UCSD-AML1 (cell line): ENCODE data around the gene ARID5B.
A peak's percentile ranks its signal among the peaks of the same experiment; 100 is the strongest.
"Not testable (repeated sequence)": the region's sequence is repeated elsewhere in the genome, so short reads cannot be mapped to it uniquely, and the experiment has no call there.

Experiments
- DNase-seq: peaks from one replicate; lab custom pipeline; 2025; ENCODE audit not compliant: unreplicated experiment; lab: John Stamatoyannopoulos, UW

ARID5B gene, protein sequence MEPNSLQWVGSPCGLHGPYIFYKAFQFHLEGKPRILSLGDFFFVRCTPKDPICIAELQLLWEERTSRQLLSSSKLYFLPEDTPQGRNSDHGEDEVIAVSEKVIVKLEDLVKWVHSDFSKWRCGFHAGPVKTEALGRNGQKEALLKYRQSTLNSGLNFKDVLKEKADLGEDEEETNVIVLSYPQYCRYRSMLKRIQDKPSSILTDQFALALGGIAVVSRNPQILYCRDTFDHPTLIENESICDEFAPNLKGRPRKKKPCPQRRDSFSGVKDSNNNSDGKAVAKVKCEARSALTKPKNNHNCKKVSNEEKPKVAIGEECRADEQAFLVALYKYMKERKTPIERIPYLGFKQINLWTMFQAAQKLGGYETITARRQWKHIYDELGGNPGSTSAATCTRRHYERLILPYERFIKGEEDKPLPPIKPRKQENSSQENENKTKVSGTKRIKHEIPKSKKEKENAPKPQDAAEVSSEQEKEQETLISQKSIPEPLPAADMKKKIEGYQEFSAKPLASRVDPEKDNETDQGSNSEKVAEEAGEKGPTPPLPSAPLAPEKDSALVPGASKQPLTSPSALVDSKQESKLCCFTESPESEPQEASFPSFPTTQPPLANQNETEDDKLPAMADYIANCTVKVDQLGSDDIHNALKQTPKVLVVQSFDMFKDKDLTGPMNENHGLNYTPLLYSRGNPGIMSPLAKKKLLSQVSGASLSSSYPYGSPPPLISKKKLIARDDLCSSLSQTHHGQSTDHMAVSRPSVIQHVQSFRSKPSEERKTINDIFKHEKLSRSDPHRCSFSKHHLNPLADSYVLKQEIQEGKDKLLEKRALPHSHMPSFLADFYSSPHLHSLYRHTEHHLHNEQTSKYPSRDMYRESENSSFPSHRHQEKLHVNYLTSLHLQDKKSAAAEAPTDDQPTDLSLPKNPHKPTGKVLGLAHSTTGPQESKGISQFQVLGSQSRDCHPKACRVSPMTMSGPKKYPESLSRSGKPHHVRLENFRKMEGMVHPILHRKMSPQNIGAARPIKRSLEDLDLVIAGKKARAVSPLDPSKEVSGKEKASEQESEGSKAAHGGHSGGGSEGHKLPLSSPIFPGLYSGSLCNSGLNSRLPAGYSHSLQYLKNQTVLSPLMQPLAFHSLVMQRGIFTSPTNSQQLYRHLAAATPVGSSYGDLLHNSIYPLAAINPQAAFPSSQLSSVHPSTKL

DNA sequence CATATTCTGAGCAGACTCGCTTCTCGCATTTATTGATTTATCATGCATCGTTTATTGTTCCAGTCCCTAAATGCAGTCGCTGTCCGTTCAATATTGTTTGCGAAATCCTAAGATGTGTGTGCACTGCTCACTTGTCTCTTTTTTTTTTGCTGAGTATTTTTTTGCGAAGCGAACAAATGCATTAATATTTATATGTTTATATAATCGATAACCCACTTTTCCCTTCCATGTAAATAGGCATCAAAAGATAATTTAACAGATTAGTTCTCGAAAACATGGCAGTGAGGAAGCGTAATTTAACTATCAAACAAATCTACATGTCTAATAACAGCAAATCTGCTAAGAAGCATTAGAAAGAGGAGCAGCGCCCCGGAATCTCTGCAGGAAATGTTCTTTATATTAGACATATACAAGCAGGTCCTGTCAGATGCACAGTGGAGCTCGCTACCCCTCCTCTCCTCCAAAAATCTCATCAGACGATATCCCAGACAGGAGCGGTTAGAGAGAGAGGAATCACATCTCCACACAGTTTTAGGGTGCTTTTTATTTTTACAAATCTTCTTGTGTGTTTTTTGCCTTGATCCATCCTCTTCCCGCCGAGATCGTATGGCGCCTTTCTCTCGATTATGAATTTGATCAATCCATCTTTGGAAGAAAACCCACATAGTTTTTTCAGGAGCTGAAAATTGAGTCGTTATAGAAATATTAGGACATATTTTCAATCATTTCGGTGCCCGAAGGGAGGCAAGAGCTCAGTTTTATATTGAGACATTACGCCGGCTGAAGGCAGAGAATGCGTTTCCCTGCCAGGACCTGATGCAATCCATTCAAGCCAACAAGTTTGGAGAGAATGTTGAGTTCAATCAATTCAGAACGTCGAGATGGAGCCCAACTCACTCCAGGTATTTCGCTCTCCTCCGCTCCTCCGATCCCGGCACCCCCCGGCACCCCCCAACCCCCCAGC, at the start of gene ARID5B:
TSS of gene ARID5B (plus strand) at position 871 of the 964 bp plus-strand sequence. CDS start at position 882, 11 bp downstream.
- DNase-seq: no peak

- no peak for DNase-seq
Measured at GRCh38 chr10:61852261-61852660, 49.2 kb upstream of the ARID5B start.

- no peak for DNase-seq
Measured at GRCh38 chr10:61855771-61856170, 45.7 kb upstream of the ARID5B start.

DNA sequence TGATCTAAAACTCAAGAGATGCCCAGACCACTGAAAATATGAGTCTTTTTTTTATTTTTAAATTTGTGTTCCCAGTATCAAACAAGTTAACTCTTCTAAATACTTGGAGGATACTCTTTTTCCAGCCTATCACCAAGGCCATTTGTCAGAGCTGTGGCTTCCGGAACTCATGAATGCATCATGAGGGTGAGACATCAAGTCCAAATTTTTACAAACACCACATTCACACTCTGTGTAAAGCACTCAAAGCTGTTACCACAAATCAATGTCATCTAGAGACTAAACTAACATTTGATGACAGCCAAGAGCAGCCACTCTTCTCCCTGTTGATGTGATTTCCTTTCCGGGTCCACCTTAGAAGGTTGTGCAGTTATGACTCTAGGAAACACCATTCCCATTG, 43.8 kb upstream of the ARID5B start:
- no peak for DNase-seq

- DNase-seq: no peak
Measured at GRCh38 chr10:61859786-61860185, 41.7 kb upstream of the ARID5B start.

DNA sequence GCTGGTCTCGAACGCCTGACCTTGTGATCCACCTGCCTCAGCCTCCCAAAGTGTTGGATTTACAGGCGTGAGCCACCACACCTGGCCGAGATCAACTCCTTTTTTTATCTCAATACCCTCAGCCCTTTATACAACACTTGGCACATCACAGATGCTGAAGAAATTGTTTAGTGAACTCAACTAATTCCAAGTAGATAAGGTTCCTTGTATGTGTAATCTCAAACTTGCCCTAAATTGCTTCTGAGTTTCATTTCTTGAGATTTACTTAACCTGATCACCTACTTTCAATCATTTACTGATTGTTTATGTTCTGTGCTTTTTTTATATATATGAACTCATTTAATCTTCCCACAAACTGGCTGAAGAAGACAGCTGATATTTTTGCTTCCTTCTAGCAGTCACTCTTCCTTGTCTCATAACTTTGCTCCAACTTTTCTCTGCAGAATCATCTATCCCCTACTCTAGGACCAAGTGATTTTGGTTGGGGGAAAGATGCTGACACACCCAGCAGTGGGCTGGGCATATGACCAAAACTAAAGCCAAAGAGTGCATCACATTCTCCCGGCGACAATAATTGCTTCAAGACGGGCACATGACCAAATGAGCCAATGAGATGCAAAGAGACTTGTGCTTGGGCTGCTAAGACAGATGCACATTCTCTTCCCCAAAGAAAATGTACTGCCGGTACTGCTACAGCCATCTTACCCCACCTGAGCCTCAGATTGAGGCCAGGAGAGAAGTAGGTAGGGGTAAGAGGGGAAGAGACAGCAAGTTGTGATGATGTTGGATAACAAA, 40.3 kb upstream of the ARID5B start:
- no peak for DNase-seq

DNA sequence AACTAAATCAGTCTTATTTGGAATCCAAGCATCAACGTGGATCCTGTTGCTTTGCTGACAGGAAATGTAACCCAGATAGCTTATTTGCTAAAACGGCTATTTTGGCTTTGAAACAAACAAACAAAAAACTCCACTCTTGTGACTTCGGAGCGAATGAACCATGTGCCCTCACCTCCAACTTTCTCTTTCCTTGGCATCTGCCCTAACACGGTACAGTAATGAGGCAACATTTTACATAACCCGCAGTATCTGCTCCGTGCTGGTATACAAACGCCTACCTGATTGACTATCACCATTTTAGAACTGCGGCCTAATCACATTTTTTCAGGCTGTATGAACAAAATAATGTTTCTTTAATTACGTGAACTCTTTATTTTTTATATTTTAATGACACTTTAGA, 37.5 kb upstream of the ARID5B start:
- DNase-seq: no peak

GRCh38 chr10:61866700-61867368, 34.7 kb upstream of the ARID5B start:
- DNase-seq: no peak

DNA sequence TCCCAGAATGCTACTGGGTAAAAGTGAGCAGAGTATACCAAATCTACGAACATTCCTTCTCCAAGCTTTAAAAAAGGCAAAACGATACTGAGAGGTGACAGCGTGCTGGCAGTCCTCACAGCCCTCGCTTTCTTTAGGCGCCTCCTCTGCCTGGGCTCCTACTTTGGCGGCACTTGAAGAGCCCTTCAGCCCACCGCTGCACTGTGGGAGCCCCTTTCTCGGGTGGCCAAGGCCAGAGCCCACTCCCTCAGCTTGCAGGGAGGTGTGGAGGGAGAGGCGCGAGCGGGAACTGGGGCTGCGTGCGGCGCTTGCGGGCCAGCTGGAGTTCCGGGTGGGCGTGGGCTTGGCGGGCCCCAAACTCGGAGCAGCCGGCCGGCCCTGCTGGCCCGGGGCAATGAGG, 34.1 kb upstream of the ARID5B start:
- not testable (repeated sequence) for DNase-seq

DNA sequence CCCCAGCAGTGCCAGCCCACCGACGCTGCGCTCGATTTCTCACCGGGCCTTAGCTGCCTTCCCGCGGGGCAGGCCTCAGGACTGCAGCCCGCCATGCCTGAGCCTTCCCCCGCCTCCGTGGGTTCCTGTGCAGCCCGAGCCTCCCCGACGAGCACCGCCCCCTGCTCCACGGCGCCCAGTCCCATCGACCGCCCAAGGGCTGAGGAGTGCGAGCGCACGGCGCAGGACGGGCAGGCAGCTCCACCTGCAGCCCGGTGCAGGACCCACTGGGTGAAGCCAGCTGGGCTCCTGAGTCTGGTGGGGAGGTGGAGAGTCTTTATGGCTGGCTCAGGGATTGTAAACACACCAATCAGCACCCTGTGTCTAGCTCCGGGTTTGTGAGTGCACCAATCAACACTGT, 33.7 kb upstream of the ARID5B start:
- not testable (repeated sequence) for DNase-seq

GRCh38 chr10:61869041-61869675, 32.3 kb upstream of the ARID5B start:
- DNase-seq: no peak

- DNase-seq: peak; percentile 8
Measured at GRCh38 chr10:61869774-61870525, 31.5 kb upstream of the ARID5B start.

DNA sequence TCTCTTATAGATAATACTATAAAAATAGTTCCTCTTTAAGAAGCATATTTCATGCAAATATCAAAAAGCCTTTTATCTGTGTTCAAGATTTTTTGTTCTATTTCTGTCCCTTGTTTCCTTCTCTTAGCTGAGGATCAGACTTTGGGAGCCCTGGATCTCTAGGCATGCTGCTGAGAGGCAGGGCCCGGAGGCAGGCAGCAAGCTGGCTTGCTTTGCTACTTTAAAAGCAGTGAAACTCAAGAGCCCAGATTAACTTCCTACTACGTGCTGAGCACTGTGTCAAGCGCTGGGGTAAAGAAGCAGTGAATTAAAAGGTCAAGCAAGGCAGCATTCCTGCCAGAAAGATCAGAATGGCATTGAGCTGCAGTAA, 31.0 kb upstream of the ARID5B start:
- DNase-seq: no peak

GRCh38 chr10:61871487-61871886, 30.0 kb upstream of the ARID5B start:
- no peak for DNase-seq

GRCh38 chr10:61877887-61878739, 23.4 kb upstream of the ARID5B start:
- DNase-seq: no peak

DNA sequence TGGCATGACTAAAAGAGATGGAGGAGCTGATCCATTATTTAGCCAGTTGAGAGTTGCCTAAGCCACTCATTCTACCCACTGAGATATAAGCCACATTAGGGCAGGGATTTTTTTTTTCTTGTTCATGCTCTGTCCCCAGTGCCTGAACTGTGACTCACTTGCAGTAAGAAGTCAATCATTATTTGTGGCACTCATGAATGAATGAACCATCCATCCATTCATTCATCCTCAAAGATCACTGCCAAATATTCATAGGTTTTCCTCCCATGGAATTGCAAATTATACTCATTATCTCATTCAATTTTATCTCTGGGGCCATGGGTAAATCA, 22.8 kb upstream of the ARID5B start:
- DNase-seq: no peak
